Cardiac muscle cell (in vitro differentiated cells and primary cell): Measurements from ENCODE around the gene TMEM135. TPM values are rescaled to one million over a fixed set of nuclear protein-coding genes. Genes with fewer than 3 reads are reported as not detected.
"Not testable (repeated sequence)": the region's sequence is repeated elsewhere in the genome, so short reads cannot be mapped to it uniquely, and the experiment has no call there.

Experiments used
- DNase-seq, 2 donors: peaks; one replicate each; pipeline versions ENCODE4 v3.0.0 to v3.0.0-alpha.2; 2010 to 2017; ENCODE audit warnings: low read depth in 1 of 2, low spot score in 1 of 2
- H3K27ac ChIP-seq: fragments of 200-600 bp; sonication (generic); 2 replicates; pipeline ENCODE4 v1.5.1; 2016
- H3K27me3 ChIP-seq: fragments of 200-600 bp; sonication (generic); 2 replicates; pipeline ENCODE4 v1.6.0; 2016; ENCODE audit warnings: control low read depth
- H3K36me3 ChIP-seq: fragments of 200-600 bp; sonication (generic); 2 replicates; pipeline ENCODE4 v1.5.1; 2016; ENCODE audit warnings: control low read depth
- H3K4me1 ChIP-seq: fragments of 200-600 bp; sonication (generic); 2 replicates; pipeline ENCODE4 v1.8.1; 2017; ENCODE audit warnings: low read depth, mild to moderate bottlenecking, mixed run types
- H3K4me3 ChIP-seq: fragments of 200-600 bp; sonication (generic); 2 replicates; pipeline ENCODE4 v1.5.1; 2016; ENCODE audit warnings: mild to moderate bottlenecking
- H3K9me3 ChIP-seq: fragments of 200-600 bp; sonication (generic); 2 replicates; pipeline ENCODE4 v1.5.1; 2017; ENCODE audit warnings: low read depth, mild to moderate bottlenecking, control low read depth
- CTCF ChIP-seq: IDR thresholded peaks from 2 replicates; pipeline ENCODE4 v1.5.1; 2012; ENCODE audit warnings: low read depth, mild to moderate bottlenecking, low read length
- polyA plus RNA-seq: library from polyadenylated mRNA; unstranded; fragments of >200 nt; fragmentation: Nextera tagmentation; extraction: Ambion mirVana; gene quantifications from 2 replicates; pipeline ENCODE4 v1.2.1, GENCODE V29; 2016
- total RNA-seq: library from RNA; depleted of rRNA; stranded (reverse); fragments of >200 nt; gene quantifications from 2 replicates; pipeline ENCODE4 v1.2.3, GENCODE V29; 2016

TMEM135 gene
- total and polyA plus RNA-seq, 2 experiments from 2014 or later = 25.2 to 28.8 TPM

- Histone ChIP-seq H3K4me1 (no peaks in the 10 kb centered on the region), H3K4me3 (no peak overlapping the region), H3K36me3 (no peaks in the 10 kb centered on the region), H3K9me3 (no peaks in the 10 kb centered on the region), H3K27me3 (no peaks in the 10 kb centered on the region), H3K27ac (no peak overlapping the region)
- TF ChIP-seq CTCF = no peak
- DNase-seq = no peak
Measured at GRCh38 chr11:87022254-87022653, 15.5 kb upstream of the TMEM135 start.

DNA sequence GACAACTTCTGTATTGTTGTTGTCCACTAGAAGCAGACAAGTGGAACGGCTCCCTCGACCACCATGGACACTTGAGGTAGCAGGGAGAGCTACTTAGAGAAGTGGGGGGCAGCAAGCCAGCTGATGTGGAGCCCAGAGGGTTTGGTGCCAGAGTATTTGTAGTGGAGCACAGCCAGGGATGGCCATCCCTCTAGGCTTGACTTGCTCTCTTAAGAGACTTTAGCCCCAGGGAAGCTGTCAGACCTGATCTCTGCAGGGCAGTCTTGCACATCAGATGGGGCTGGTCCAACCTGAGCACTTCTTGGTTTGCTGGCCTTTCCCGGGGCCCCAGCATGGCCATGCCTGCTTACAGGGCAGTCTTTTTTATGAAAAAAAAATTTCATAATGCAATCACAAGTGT is 15.0 kb upstream of the TMEM135 start:
- no peak for DNase-seq
- no peaks in the 10 kb centered on the region for H3K4me1 ChIP-seq

DNA sequence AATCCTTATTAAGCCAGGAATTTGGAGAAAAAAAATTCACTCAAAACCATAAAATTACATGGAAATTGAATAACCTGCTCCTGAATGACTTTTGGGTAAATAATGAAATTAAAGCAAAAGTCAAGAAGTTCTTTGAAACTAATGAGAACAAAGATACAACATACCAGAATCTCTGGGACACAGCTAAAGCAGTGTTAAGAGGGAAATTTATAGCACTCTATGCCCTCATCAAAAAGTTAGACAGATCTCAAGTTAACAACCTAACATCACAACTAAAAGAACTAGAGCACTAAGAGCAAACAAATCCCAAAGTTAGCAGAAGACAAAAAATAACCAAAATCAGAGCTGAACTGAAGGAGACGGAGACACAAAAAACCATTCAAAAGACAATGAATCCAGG is 11.3 kb upstream of the TMEM135 start:
- DNase-seq, H3K36me3 ChIP-seq, H3K27ac ChIP-seq, H3K9me3 ChIP-seq, H3K4me3 ChIP-seq, H3K27me3 ChIP-seq, H3K4me1 ChIP-seq: not testable (repeated sequence)

More for the DNA sequence above, 15.0 kb upstream of the TMEM135 start:
- no peaks in the 10 kb centered on the region for H3K9me3 ChIP-seq
- no peaks in the 10 kb centered on the region for H3K36me3 ChIP-seq
- H3K27ac ChIP-seq = no peak overlapping the region
- TF ChIP-seq CTCF = no peak
- H3K4me3 ChIP-seq = no peak overlapping the region
- no peaks in the 10 kb centered on the region for H3K27me3 ChIP-seq

DNA sequence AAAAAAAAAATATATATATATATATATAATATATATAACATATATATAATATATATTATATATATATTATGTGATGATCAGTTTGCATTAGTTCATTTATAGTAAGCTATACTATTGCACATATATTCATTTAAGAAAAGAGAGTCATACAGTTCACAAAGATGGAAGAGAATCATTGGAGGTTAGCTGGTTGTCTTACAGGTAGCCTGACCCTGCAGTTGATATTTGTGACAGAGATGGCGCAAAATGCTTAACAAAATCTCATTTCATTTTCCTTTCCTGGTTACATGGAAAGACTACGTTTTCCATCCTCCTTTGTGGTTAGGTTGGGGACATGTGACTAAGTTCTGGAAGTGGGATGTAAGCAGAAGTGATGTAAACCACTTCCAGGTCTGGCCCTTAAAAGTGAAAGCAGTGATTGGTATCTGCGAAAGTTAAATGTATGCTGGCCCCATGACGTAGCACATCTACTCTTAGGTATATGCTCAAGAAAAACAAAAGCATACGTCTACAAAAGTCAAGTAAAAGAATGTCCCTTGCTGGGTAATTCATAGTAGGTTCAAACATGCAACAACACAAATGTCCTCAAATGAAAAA is 7.2 kb upstream of the TMEM135 start:
- no peak overlapping the region for H3K4me3 ChIP-seq
- H3K27me3 ChIP-seq = no peaks in the 10 kb centered on the region
- no peak for TF ChIP-seq CTCF
- no peak overlapping the region for H3K27ac ChIP-seq
- peak in 1 of 2 donors; percentile 5 for DNase-seq
- H3K4me1 ChIP-seq = no peaks in the 10 kb centered on the region
- H3K9me3 ChIP-seq = no peaks in the 10 kb centered on the region
- no peaks in the 10 kb centered on the region for H3K36me3 ChIP-seq

- H3K36me3 ChIP-seq = no peaks in the 10 kb centered on the region
- TF ChIP-seq CTCF = no peak
- peaks cover 3% of the 10 kb centered on the region for H3K4me1 ChIP-seq
- no peaks in the 10 kb centered on the region for H3K27me3 ChIP-seq
- no peak overlapping the region for H3K27ac ChIP-seq
- no peaks in the 10 kb centered on the region for H3K9me3 ChIP-seq
- no peak overlapping the region for H3K4me3 ChIP-seq
- no peak for DNase-seq
Measured at GRCh38 chr11:87031433-87032170, 6.1 kb upstream of the TMEM135 start.

DNA sequence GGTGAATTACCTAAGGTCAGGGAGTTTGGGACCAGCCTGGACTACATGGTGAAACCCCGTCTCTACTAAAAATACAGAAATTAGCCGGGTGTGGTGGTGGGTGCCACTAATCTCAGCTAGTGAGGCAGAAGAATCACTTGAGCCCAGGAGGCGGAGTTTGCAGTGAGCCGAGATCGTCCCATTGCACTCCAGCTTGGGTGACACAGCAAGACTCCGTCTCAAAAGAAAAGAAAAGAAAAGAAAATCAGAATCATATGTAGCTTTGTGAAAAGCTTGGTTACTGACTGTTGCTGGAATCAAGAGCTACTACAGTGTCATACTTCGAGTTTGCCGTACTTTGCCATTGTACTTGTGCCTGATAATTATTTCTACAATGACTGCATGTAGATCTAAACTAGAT is 4.2 kb upstream of the TMEM135 start:
- H3K4me1 ChIP-seq = peaks cover 7% of the 10 kb centered on the region
- H3K27me3 ChIP-seq = no peaks in the 10 kb centered on the region
- no peak overlapping the region for H3K27ac ChIP-seq
- H3K9me3 ChIP-seq = no peaks in the 10 kb centered on the region
- no peak overlapping the region for H3K4me3 ChIP-seq
- no peak for DNase-seq
- H3K36me3 ChIP-seq = no peaks in the 10 kb centered on the region
- no peak for TF ChIP-seq CTCF
